Heart left ventricle (tissue), 13 donors: ENCODE results near the gene TMEM174.

ENCODE experiments used
- POLR2A ChIP-seq, 2 donors: fragments of 450-650 bp; IDR thresholded peaks; one replicate each; pipeline ENCODE4 v1.6.1; 2017; ENCODE audit warnings: antibody characterized with exemption in 2 of 2, mild to moderate bottlenecking in 2 of 2, moderate library complexity in 2 of 2
- TF ChIP-seq, protein P1 (sequence below), 12 donors: fragments of 200-600 bp; sonication (generic) in 4 of 12; IDR thresholded peaks; one replicate each; pipeline versions ENCODE4 v1.5.0 to v1.8.0; 2018 to 2022; ENCODE audit warnings: antibody characterized with exemption in 12 of 12, mild to moderate bottlenecking in 5 of 12
- donor health status: ischemic (EF 13 %, LVEDD 7.1; RV severe dilation, severe dysfunction).
- donor health status: DM: no; HTN: yes; CAD: no.
- donor health status: DM: no; HTN: no; CAD: no.
- donor health status: ischemic (EF 25% LVEDD 6.9; RV normal size, moderate dysfunction).
- donor health status: ischemic (EF 25% LVEDD 5.7; RV mildly dilated, moderate dysfunction).
- donor health status: ischemic (EF 35%, LVEDD 5.7; RV mildly dilated, moderate dysfunction).
- donor health status: nonischemic (EF 11% LVEDD 7.7; RV severe dilation, severe dysfunction).
- donor health status: DM: yes; HTN: yes; CAD: no.
- donor health status: PGD.
- donor health status: ischemic (EF 29% LVEDD 5.4; RV normal size, mild dysfunction).
- donor health status: nonischemic (EF 23%, LVEDD 6.1; RV moderate dilation, normal function).

DNA sequence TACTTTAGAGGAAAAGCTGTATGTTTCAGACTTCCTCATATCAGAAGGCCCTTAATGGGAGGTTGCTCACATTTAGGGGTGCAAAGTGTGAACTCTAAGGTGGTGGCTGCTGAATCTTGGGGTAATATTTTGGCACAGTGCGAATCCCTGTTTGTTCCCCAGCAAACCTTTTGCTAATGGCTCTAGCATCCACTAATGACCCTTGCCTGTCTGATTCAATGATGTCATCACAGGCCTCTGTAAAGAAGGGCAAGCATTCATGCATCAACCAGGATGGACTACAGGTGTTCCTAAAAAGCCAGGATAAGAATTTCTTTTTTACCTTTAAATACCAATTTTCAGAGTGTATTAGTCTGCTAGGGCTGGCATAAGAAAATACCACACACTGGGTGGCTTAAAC lies 32.2 kb upstream of the TMEM174 start:
- TF ChIP-seq, protein P1, sequence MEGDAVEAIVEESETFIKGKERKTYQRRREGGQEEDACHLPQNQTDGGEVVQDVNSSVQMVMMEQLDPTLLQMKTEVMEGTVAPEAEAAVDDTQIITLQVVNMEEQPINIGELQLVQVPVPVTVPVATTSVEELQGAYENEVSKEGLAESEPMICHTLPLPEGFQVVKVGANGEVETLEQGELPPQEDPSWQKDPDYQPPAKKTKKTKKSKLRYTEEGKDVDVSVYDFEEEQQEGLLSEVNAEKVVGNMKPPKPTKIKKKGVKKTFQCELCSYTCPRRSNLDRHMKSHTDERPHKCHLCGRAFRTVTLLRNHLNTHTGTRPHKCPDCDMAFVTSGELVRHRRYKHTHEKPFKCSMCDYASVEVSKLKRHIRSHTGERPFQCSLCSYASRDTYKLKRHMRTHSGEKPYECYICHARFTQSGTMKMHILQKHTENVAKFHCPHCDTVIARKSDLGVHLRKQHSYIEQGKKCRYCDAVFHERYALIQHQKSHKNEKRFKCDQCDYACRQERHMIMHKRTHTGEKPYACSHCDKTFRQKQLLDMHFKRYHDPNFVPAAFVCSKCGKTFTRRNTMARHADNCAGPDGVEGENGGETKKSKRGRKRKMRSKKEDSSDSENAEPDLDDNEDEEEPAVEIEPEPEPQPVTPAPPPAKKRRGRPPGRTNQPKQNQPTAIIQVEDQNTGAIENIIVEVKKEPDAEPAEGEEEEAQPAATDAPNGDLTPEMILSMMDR (IDR thresholded peaks at IDR 0.05): no peak
- no peak for TF ChIP-seq POLR2A (IDR thresholded peaks at IDR 0.05)
